ENCODE data around the gene ROBO1. TPM values are rescaled to one million over a fixed set of nuclear protein-coding genes. Genes with fewer than 3 reads are reported as not detected.

The ROBO1 gene
- total and polyA plus RNA-seq, 4 donors = 1.0 to 30.3 (median 3.9) TPM

- Histone ChIP-seq H3K4me1 (ENCODE audit: control insufficient read depth in 4 of 4, insufficient read depth in 4 of 4, low read length in 3 of 4) (peaks cover 0 to 3% (median 0%) of the 10 kb centered on the region in 4 donors), H3K9ac (ENCODE audit: low read depth in 1 of 2, low read length in 2 of 2) (no peak overlapping the region), H3K36me3 (ENCODE audit: control insufficient read depth in 4 of 4, insufficient read depth in 3 of 4, low read depth in 1 of 4, low read length in 3 of 4) (no peaks in the 10 kb centered on the region), H3K9me3 (ENCODE audit: control insufficient read depth in 4 of 4, low read length in 3 of 4) (no peaks in the 10 kb centered on the region), H3K4me3 (ENCODE audit: low read depth in 1 of 3, low read length in 3 of 3) (no peak overlapping the region), H3K27ac (ENCODE audit: low read depth in 1 of 2, low read length in 2 of 2) (no peak overlapping the region), H3K27me3 (ENCODE audit: control insufficient read depth in 4 of 4, insufficient read depth in 4 of 4, low read length in 3 of 4) (no peaks in the 10 kb centered on the region)
- 90% methylated on average over 5 of the region's 5 CpGs for WGBS
- no peak for DNase-seq (ENCODE audit: low spot score)
- no peak for TF ChIP-seq EGR1 (IDR thresholded peaks at IDR 0.05; ENCODE audit: low read depth in 2 of 2)
- no peak for TF ChIP-seq YY1 (IDR thresholded peaks at IDR 0.05)
- no peak for TF ChIP-seq HNF4A (conservative IDR thresholded peaks at IDR 0.05)
- TF ChIP-seq, protein P1, sequence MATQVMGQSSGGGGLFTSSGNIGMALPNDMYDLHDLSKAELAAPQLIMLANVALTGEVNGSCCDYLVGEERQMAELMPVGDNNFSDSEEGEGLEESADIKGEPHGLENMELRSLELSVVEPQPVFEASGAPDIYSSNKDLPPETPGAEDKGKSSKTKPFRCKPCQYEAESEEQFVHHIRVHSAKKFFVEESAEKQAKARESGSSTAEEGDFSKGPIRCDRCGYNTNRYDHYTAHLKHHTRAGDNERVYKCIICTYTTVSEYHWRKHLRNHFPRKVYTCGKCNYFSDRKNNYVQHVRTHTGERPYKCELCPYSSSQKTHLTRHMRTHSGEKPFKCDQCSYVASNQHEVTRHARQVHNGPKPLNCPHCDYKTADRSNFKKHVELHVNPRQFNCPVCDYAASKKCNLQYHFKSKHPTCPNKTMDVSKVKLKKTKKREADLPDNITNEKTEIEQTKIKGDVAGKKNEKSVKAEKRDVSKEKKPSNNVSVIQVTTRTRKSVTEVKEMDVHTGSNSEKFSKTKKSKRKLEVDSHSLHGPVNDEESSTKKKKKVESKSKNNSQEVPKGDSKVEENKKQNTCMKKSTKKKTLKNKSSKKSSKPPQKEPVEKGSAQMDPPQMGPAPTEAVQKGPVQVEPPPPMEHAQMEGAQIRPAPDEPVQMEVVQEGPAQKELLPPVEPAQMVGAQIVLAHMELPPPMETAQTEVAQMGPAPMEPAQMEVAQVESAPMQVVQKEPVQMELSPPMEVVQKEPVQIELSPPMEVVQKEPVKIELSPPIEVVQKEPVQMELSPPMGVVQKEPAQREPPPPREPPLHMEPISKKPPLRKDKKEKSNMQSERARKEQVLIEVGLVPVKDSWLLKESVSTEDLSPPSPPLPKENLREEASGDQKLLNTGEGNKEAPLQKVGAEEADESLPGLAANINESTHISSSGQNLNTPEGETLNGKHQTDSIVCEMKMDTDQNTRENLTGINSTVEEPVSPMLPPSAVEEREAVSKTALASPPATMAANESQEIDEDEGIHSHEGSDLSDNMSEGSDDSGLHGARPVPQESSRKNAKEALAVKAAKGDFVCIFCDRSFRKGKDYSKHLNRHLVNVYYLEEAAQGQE (IDR thresholded peaks at IDR 0.05) = no peak
- no peak for TF ChIP-seq NR2F2 (IDR thresholded peaks at IDR 0.05)
- TF ChIP-seq RXRA (IDR thresholded peaks at IDR 0.05) = no peak
- TF ChIP-seq TAF1 (conservative IDR thresholded peaks at IDR 0.05) = no peak
- TF ChIP-seq RAD21 (IDR thresholded peaks at IDR 0.05) = no peak
- no peak for TF ChIP-seq CTCF (IDR thresholded peaks at IDR 0.05; ENCODE audit: low read depth, low read length, missing input control)
- TF ChIP-seq HNF4G (IDR thresholded peaks at IDR 0.05) = no peak
- no peak for TF ChIP-seq MAX (IDR thresholded peaks at IDR 0.05)
- TF ChIP-seq JUND (IDR thresholded peaks at IDR 0.05) = no peak
- TF ChIP-seq ZBTB33 (IDR thresholded peaks at IDR 0.05) = no peak
- no peak for TF ChIP-seq FOXA2 (IDR thresholded peaks at IDR 0.05)
Observed at GRCh38 chr3:78863306-78864203, 904.2 kb downstream of the ROBO1 start.

DNA sequence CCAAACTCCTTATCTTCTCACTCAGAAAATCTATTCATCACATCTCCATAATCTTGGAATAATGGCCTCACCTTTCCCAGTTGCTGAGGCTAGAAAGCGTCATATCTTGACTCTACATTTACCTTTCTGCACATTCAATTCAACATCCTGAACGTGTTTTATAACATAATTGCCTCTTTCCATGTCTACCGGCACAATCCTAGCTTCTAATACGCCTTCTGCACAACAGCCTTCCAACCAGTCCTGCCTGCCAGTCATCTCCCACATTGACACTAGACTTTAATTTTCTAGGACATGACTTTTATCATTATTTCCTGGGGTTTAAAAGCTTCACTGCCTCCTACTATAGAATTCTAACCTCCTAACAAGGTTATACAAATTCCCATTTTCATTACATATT is 906.6 kb downstream of the ROBO1 start:
- 85% methylated on average over 4 of the region's 4 CpGs for WGBS
- TF ChIP-seq GABPA (IDR thresholded peaks at IDR 0.05 in 1 of 2, conservative IDR thresholded peaks at IDR 0.05 in 1 of 2) = no peak
- no peak for TF ChIP-seq NR2F2 (IDR thresholded peaks at IDR 0.05)
- TF ChIP-seq ZBTB33 (IDR thresholded peaks at IDR 0.05) = no peak
- no peak for TF ChIP-seq SP1 (IDR thresholded peaks at IDR 0.05)
- TF ChIP-seq, protein P1 (IDR thresholded peaks at IDR 0.05) = no peak
- TF ChIP-seq HNF4A (conservative IDR thresholded peaks at IDR 0.05) = no peak
- no peak for TF ChIP-seq MAX (IDR thresholded peaks at IDR 0.05)

More for the DNA sequence above, 906.6 kb downstream of the ROBO1 start:
- DNase-seq (ENCODE audit: low spot score) = no peak
- H3K27me3 ChIP-seq (ENCODE audit: control insufficient read depth in 4 of 4, insufficient read depth in 4 of 4, low read length in 3 of 4) = no peaks in the 10 kb centered on the region
- H3K9ac ChIP-seq (ENCODE audit: low read depth in 1 of 2, low read length in 2 of 2) = no peak overlapping the region
- H3K36me3 ChIP-seq (ENCODE audit: control insufficient read depth in 4 of 4, insufficient read depth in 3 of 4, low read depth in 1 of 4, low read length in 3 of 4) = no peaks in the 10 kb centered on the region
- H3K4me1 ChIP-seq (ENCODE audit: control insufficient read depth in 4 of 4, insufficient read depth in 4 of 4, low read length in 3 of 4) = peaks cover 0 to 3% (median 0%) of the 10 kb centered on the region in 4 donors
- H3K9me3 ChIP-seq (ENCODE audit: control insufficient read depth in 4 of 4, low read length in 3 of 4) = no peaks in the 10 kb centered on the region
- H3K4me3 ChIP-seq (ENCODE audit: low read depth in 1 of 3, low read length in 3 of 3) = no peak overlapping the region
- no peak overlapping the region for H3K27ac ChIP-seq (ENCODE audit: low read depth in 1 of 2, low read length in 2 of 2)
